Hematopoietic multipotent progenitor cell treated with erythropoietin and hydrocortisone succinate and interleukin-3 and kit ligand, for 4 days (in vitro differentiated cells): ENCODE results near the gene C10orf95.
A peak's percentile ranks its signal among the peaks of the same experiment; 100 is the strongest.
"Not testable (repeated sequence)": the region's sequence is repeated elsewhere in the genome, so short reads cannot be mapped to it uniquely, and the experiment has no call there.

Experiments
- DNase-seq: peaks from one replicate; pipeline ENCODE4 v3.0.0-alpha.2; 2015

C10orf95 gene

GRCh38 chr10:102451105-102451969 lies at the start of gene C10orf95:
C10orf95 (minus strand) TSS chr10:102451543; CDS start chr10:102451093, 450 bp downstream.
- no peak for DNase-seq

- DNase-seq: not testable (repeated sequence)
These were observed 49.3 kb upstream of the C10orf95 start for GRCh38 chr10:102500686-102501085.

- DNase-seq: no peak
These were observed 48.0 kb upstream of the C10orf95 start for GRCh38 chr10:102499356-102499755.

GRCh38 chr10:102497545-102497944 lies 46.2 kb upstream of the C10orf95 start:
- DNase-seq: no peak

GRCh38 chr10:102493771-102494170 lies 42.4 kb upstream of the C10orf95 start:
- DNase-seq: no peak

- DNase-seq: no peak
These were observed 41.6 kb upstream of the C10orf95 start for GRCh38 chr10:102492983-102493382.

GRCh38 chr10:102492344-102492939 lies 41.1 kb upstream of the C10orf95 start:
- no peak for DNase-seq

- no peak for DNase-seq
These were observed 39.8 kb upstream of the C10orf95 start for GRCh38 chr10:102491136-102491535.

GRCh38 chr10:102485093-102485784 lies 33.9 kb upstream of the C10orf95 start:
- no peak for DNase-seq

- no peak for DNase-seq
These were observed 32.7 kb upstream of the C10orf95 start for GRCh38 chr10:102484021-102484420.

GRCh38 chr10:102480396-102480795 lies 29.1 kb upstream of the C10orf95 start:
- no peak for DNase-seq

GRCh38 chr10:102479651-102480050 lies 28.3 kb upstream of the C10orf95 start:
- DNase-seq: no peak

- no peak for DNase-seq
These were observed 25.3 kb upstream of the C10orf95 start for GRCh38 chr10:102476466-102477141.

- no peak for DNase-seq
These were observed 24.2 kb upstream of the C10orf95 start for GRCh38 chr10:102475451-102476040.

- no peak for DNase-seq
These were observed 22.3 kb upstream of the C10orf95 start for GRCh38 chr10:102473445-102474331.

- no peak for DNase-seq
These were observed 19.5 kb upstream of the C10orf95 start for GRCh38 chr10:102470579-102471546.

- DNase-seq: no peak
These were observed 17.3 kb upstream of the C10orf95 start for GRCh38 chr10:102468683-102469082.

GRCh38 chr10:102467971-102468438 lies 16.7 kb upstream of the C10orf95 start:
- DNase-seq: peak; percentile 67

- no peak for DNase-seq
These were observed 16.0 kb upstream of the C10orf95 start for GRCh38 chr10:102467318-102467717.

GRCh38 chr10:102465466-102465865 lies 14.1 kb upstream of the C10orf95 start:
- no peak for DNase-seq
